Measurements from ENCODE around the gene POLR2E. TPM values are rescaled to one million over a fixed set of nuclear protein-coding genes. Genes with fewer than 3 reads are reported as not detected.

The POLR2E gene
- total and polyA plus RNA-seq, 9 of the 15 experiments (the other 6 are each of a cell fraction or from before 2014, with no cell fraction given) = 3.4 to 413 (median 244) TPM

- TF ChIP-seq MGA (IDR thresholded peaks at IDR 0.05) (no peak), FOS (IDR thresholded peaks at IDR 0.05; ENCODE audit: extremely low read depth, insufficient read length) (peak; percentile 58), PKNOX1 (IDR thresholded peaks at IDR 0.05) (peak; percentile 52; the same call in 1 of the 2 replicates), NFYB (IDR thresholded peaks at IDR 0.05; ENCODE audit: extremely low read depth, insufficient read length) (peak; percentile 82), FOXK2 (conservative IDR thresholded peaks at IDR 0.05 in 1 of 2, IDR thresholded peaks at IDR 0.05 in 1 of 2; ENCODE audit: low read depth in 2 of 2) (no peak), ARID3B (CRISPR knock-in tag; IDR thresholded peaks at IDR 0.05; ENCODE audit: borderline replicate concordance) (no peak), GABPB2 (CRISPR knock-in tag; conservative IDR thresholded peaks at IDR 0.05) (no peak), NEUROD1 (IDR thresholded peaks at IDR 0.05; ENCODE audit: borderline replicate concordance, low read depth, low read length, partially characterized antibody) (peak; percentile 16)
These were observed 38.3 kb upstream of the POLR2E start (continued) for GRCh38 chr19:1133471-1133929.

All from K562 (cell line).